ENCODE measurements around the gene AK4. TPM values are rescaled to one million over a fixed set of nuclear protein-coding genes. Genes with fewer than 3 reads are reported as not detected.

AK4 gene
- total and polyA plus RNA-seq, 8 donors: 0.68 to 5.8 (median 1.8) TPM

DNA sequence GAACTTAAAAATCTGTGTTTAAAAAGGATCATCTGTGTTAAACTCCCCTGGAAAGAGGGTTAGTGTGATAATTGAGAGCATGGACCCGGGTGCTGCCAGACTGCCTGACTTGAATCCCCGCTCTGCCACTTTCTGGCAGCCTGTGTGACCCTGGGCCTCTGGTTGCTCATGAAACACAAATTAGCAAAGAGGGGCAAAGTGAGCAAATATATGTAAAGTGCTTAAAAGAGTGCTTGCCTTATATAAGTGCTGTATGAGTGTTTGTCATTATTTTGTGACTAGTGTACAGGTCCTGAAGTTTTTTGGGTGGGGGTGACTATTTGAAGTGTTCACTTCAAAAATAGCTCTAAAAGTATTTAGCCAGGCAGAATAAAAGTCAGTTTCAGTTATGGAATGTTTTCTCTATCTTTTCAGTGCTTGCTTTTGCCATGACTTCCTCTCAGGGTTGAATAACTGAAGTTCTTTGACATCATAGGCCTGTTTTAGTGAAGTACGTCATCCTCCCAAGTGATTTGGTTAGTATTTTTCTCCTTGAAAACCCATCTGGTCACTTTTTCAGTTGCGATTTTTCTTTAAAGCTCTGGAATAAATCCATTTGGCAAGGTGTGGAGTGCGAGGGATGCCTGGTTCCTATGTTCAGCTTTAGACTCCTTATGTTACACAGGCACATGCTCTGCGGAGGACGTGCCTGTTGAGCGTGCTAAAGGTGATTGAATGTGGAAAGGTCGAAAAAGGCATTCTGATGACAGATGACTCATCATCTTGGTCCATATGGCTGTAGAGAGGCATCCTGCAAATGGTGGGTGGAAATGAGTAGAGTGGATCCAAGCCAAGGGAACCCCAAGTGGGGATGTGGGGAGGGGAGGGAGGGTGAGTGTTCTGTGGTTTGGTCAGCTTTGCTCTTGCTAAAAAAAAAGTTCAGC is 47.8 kb downstream of the AK4 start:
- Histone ChIP-seq H3K27me3 (no peaks in the 10 kb centered on the region), H3K4me3 (no peak overlapping the region), H3K9me3 (no peaks in the 10 kb centered on the region), H3K27ac (no peak overlapping the region), H3K4me1 (no peaks in the 10 kb centered on the region), H3K36me3 (no peaks in the 10 kb centered on the region)
- FAIRE-seq (no peak), DNase-seq (no peak), ATAC-seq (peak in 2 of 4 donors; percentile 15 to 56)
- TF ChIP-seq, protein P1, sequence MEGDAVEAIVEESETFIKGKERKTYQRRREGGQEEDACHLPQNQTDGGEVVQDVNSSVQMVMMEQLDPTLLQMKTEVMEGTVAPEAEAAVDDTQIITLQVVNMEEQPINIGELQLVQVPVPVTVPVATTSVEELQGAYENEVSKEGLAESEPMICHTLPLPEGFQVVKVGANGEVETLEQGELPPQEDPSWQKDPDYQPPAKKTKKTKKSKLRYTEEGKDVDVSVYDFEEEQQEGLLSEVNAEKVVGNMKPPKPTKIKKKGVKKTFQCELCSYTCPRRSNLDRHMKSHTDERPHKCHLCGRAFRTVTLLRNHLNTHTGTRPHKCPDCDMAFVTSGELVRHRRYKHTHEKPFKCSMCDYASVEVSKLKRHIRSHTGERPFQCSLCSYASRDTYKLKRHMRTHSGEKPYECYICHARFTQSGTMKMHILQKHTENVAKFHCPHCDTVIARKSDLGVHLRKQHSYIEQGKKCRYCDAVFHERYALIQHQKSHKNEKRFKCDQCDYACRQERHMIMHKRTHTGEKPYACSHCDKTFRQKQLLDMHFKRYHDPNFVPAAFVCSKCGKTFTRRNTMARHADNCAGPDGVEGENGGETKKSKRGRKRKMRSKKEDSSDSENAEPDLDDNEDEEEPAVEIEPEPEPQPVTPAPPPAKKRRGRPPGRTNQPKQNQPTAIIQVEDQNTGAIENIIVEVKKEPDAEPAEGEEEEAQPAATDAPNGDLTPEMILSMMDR (IDR thresholded peaks at IDR 0.05): no peak
- whole genome bisulfite sequencing, 2 donors: 86 to 90% methylated on average over 9 of the region's 9 CpGs
- intact Hi-C loops (cut with DNase I): no loop called here

DNA sequence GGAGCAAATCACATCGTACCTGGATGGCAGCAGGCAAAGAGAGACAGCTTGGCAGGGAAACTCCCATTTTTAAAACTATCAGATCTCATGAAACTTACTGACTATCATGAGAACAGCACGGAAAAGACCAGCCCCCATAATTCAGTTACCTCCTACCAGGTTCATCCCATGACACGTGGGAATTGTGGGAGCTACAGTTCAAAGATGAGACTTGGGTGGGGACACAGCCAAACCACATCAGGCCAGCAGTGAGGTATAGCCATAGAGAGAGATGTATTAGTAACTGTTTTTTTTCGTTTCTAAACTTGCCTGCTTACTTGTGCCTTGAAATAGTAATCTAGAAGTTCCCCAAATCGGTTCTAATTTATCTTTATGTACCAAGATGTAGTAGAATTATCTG is 48.9 kb downstream of the AK4 start:
- Histone ChIP-seq H3K27me3 (no peaks in the 10 kb centered on the region), H3K4me1 (no peaks in the 10 kb centered on the region), H3K9me3 (no peaks in the 10 kb centered on the region), H3K4me3 (no peak overlapping the region), H3K36me3 (no peaks in the 10 kb centered on the region), H3K27ac (no peak overlapping the region)
- no peak for FAIRE-seq
- intact Hi-C loops (cut with DNase I): no loop called here
- 66 to 82% methylated on average over 5 of the region's 5 CpGs for WGBS, 2 donors
- TF ChIP-seq, protein P1 (IDR thresholded peaks at IDR 0.05): no peak
- no peak for ATAC-seq
- no peak for DNase-seq

DNA sequence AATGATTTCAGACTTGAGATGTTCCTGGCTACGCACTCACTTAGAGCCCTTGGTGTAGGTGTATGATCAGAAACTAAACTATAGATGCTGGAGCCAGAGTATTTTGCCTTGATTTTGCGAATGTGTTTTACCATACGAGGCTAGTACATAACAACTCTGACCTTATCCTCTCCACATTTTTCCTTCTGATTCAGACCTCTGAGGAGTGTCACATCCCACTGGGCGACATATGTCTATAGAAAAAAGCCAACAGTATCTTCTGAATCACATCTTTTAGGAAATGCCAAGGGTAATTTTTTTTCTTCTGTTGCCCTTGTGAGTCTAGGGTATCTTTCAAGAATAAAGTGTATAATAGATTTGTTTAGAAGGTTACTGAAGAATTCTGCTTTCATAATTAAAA is 49.6 kb downstream of the AK4 start:
- Histone ChIP-seq H3K27me3 (no peaks in the 10 kb centered on the region), H3K36me3 (no peaks in the 10 kb centered on the region), H3K9me3 (no peaks in the 10 kb centered on the region), H3K4me3 (no peak overlapping the region), H3K27ac (no peak overlapping the region), H3K4me1 (no peaks in the 10 kb centered on the region)
- DNase-seq (no peak), FAIRE-seq (no peak), ATAC-seq (no peak)
- 86 to 87% methylated on average over 4 of the region's 4 CpGs for WGBS, 2 donors
- intact Hi-C loops (cut with DNase I): no loop called here
- TF ChIP-seq, protein P1 (IDR thresholded peaks at IDR 0.05): no peak

DNA sequence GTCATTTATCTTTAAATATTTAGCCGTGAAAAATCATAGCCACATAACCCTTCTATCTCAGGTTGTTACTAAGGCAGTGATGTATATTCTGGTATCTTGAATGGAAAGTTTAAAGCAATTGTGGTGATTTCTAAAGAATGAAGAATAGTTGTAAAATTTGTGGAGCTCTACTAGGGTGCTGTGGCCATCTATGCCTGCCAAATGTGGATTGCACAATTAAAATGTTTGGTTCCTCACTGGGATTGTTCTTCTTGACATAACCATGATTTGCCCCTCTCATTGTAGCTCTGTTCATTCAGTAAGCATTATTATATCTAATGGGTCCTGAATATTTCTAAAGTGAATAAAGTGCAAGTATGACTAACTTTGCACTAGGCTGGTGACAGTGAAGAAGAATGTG is 50.1 kb downstream of the AK4 start:
- Histone ChIP-seq H3K4me3 (no peak overlapping the region), H3K4me1 (no peaks in the 10 kb centered on the region), H3K36me3 (no peaks in the 10 kb centered on the region), H3K9me3 (no peaks in the 10 kb centered on the region), H3K27ac (no peak overlapping the region), H3K27me3 (no peaks in the 10 kb centered on the region)
- FAIRE-seq: no peak
- ATAC-seq: no peak
- TF ChIP-seq, protein P1 (IDR thresholded peaks at IDR 0.05): no peak
- 5 to 21% methylated on average over 1 of the region's 1 CpG for WGBS, 2 donors
- intact Hi-C loops (cut with DNase I): no loop called here
- no peak for DNase-seq

DNA sequence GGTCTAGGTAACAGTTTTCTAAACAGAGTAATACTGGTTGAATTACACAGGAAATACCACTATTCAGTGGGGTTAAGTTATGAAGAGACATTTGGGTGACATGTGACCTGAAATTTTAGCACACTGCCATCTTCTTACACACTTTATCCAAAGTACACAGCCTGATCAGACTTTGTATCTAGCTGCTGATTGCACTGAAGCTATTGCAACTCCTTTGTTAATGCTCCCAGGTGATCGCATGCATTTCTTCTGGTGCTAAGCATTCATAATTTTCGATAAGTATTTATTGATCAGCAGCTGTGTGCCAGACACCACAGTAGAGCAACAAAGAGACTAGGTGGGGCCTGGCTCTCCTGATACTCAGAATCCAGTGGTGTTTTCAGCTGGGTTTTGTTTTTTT is 52.4 kb downstream of the AK4 start:
- ATAC-seq (no peak), FAIRE-seq (no peak), DNase-seq (no peak)
- 64 to 67% methylated on average over 2 of the region's 2 CpGs for WGBS, 2 donors
- Histone ChIP-seq H3K27ac (no peak overlapping the region), H3K36me3 (no peaks in the 10 kb centered on the region), H3K4me3 (no peak overlapping the region), H3K9me3 (no peaks in the 10 kb centered on the region), H3K27me3 (no peaks in the 10 kb centered on the region), H3K4me1 (no peaks in the 10 kb centered on the region)
- intact Hi-C loops (cut with DNase I): loop anchor here in 1 of 3 donors (10.0 kb wide), 1 partner anchor 126 kb away; no protein-coding TSS in a partner anchor
- TF ChIP-seq, protein P1 (IDR thresholded peaks at IDR 0.05): no peak

All from pancreas (tissue), 10 donors.